HG03025 (cell line): Measurements from ENCODE around the gene GCM1.

Experiments
- ATAC-seq: cut with Tn5 transposase; IDR thresholded peaks from one replicate; pipeline ENCODE4 v1.9.1; 2021; ENCODE audit warnings: mild to moderate bottlenecking, moderate library complexity; ENCODE audit not compliant: unreplicated experiment, low FRiP score

GCM1 gene

GRCh38 chr6:53111865-53112264 lies 36.8 kb downstream of the GCM1 start:
- ATAC-seq = no peak

GRCh38 chr6:53109612-53110011 lies 39.0 kb downstream of the GCM1 start:
- no peak for ATAC-seq

DNA sequence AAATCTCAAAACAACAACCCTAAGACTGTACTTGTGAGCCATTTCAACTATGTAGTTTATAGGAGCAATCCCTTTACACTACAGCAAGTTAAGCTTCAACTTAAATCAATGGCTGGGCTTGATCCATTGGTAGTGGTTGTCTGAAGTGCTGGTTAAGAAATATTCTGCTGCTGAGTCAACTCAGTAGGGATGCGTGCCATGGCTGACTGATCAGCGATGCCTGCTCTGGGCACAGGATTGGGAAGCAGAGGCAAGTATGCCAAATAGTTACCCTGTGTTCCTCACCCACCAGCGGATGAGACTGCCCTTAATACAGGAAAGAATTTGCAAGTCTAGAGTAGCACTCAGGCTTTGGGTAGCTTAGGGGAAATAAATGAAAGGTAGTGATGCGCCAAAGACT lies 41.5 kb downstream of the GCM1 start:
- ATAC-seq = no peak

- ATAC-seq = no peak
These were observed 43.7 kb downstream of the GCM1 start for GRCh38 chr6:53104916-53105315.

DNA sequence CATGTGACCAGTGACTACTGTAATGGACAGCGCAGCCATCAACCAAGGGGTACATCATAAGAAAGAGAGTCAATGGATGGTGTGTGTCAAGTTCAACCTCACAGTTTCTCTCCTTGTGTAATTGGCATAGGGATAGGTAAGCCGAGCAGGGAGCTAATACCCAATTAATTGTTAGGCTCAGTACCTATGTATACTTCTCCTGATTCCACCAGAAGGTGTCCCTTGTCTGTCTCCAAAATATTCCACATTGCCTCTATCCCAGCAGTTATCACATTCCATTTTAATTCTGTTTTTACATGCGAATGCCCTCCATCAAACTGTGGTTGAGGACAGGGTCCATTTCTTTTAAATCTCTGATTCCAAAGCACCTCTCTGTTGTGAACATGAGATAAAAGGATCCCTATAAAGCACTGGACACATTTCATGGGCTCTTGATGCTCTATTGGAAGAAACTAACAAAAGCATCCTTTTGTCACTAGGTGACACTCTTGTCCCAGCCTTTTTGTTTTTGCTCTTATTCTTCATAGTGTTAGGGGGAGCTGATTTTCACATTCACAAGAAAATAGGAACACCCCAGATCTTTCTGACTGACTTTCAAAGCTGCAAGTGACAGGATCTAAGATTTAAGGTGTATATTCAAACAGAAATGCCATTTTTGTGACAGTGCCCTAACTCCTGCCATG lies 44.5 kb downstream of the GCM1 start:
- no peak for ATAC-seq

DNA sequence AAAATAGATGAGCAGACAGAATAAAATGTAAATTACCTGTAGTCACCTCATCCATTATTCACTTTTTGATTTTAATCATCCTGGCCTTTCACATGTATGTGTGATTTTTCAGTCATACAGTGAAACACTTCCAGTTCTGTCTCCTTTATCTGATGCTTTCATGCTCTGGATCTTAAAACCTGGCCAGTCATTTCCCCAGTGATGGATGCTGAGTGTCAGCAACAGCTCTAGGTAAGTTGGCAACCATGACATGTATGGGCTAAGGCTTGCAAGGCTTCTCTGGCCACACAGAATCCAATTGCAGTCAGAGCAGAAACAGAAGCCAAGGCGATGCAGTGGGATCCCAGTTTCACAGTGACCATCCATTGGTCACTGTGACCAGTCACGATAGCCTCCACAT lies 47.6 kb downstream of the GCM1 start:
- no peak for ATAC-seq

- no peak for ATAC-seq
These were observed 48.1 kb downstream of the GCM1 start for GRCh38 chr6:53100561-53100960.

DNA sequence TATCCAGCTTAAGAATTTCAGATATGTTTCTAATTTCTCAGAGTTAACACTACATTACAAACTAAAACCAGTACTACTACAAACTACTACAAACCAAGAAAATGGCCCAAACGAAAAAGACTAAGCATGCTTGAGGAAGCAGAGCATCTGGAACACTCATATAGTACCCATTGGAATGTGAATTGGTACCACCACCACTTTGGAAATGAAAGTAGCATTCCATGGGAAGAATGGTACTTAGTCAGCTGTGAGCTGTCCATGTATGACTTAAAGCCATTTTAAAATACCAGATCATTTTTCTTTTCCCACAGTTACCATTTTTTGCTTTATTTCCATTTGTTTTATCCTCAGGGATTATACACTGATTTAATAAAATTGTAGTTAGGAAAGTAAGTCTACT lies 52.9 kb downstream of the GCM1 start:
- ATAC-seq = no peak

- ATAC-seq = no peak
These were observed 53.4 kb downstream of the GCM1 start for GRCh38 chr6:53095270-53095669.

DNA sequence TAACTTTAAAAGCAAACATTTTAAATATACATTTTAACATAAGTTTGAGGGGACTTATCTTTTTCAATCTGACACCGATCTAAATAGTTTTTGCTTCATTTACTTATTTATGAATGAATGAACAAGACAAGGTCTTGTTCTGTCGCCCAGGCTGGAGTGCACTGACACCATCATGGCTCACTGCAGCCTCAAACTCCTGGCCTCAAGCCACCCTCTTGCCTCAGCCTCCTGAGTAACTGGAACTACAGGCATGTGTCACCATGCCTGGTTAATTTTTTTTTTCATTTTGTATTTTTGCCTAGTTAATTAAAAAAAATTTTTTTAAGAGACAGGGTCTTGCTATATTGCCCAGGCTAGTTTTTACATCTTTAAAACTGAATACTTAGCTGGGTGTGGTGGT lies 58.1 kb downstream of the GCM1 start:
- no peak for ATAC-seq

DNA sequence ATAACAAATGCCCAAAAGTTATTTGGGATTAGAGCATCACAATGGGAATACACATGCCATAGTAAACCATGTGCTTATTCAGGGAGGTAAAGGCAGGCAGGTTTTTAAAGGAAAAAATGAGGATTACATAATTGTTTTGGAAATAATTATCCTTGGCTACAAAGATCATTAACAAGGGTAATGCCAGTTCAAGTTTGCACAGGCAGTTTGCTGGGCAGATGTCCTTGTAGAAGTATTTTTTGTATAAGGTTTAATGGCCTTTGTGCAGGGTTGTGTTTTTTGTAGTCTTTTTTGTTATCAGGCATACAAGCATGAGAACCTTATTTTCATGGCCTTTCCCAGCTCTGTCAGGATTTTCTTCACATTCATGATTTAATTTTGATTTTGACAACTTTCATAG lies 58.7 kb downstream of the GCM1 start:
- no peak for ATAC-seq

- no peak for ATAC-seq
These were observed 62.3 kb downstream of the GCM1 start for GRCh38 chr6:53086302-53086701.

DNA sequence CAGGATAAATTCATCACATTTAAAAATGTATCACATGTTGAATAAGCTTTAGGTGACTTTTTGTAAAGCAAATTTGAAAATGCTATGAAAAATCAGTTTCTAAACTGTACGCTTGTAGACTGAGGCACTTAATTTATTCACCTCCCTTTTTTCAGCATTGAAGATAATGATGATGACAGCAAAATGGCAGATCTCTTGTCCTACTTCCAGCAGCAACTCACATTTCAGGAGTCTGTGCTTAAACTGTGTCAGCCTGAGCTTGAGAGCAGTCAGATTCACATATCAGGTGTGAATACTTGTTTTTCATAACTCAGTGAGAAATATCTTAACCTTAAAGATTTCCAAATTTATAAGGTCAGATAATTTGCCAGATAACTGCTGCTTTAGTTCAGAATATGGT lies 67.8 kb downstream of the GCM1 start:
- no peak for ATAC-seq
